Prostate gland (tissue), 2 donors: ENCODE measurements around the gene AFMID.

ENCODE experiments used
- CTCF ChIP-seq, 4 experiments: fragments of 200-600 bp in 2 of 4; fragments of 450-650 bp in 2 of 4; sonication (generic) in 2 of 4; IDR thresholded peaks; 1 replicate in 3 of 4; 2 replicates in 1 of 4; pipeline ENCODE4 v1.5.1; 2016 to 2019; ENCODE audit warnings: antibody characterized with exemption in 4 of 4, mild to moderate bottlenecking in 2 of 4, moderate library complexity in 2 of 4
- POLR2A ChIP-seq: fragments of 450-650 bp; IDR thresholded peaks from one replicate; pipeline ENCODE4 v1.6.1; 2016; ENCODE audit warnings: antibody characterized with exemption, mild to moderate bottlenecking
- POLR2AphosphoS5 ChIP-seq: sonication (generic); formaldehyde crosslinking; IDR thresholded peaks from one replicate; pipeline ENCODE4 v1.6.1; 2017; ENCODE audit warnings: antibody characterized with exemption

- no peak for TF ChIP-seq CTCF (IDR thresholded peaks at IDR 0.05)
- TF ChIP-seq POLR2AphosphoS5, result no peak
- TF ChIP-seq POLR2A, result no peak
Measured at GRCh38 chr17:78248051-78248914, 61.1 kb downstream of the AFMID start.
